ENCODE data around the gene TSPO2.

The TSPO2 gene

GRCh38 chr6:41075651-41076626 is 33.7 kb downstream of the TSPO2 start:
- DNase-seq (ENCODE audit: low spot score): no peak

- no peak for DNase-seq (ENCODE audit: low spot score)
These were observed 35.3 kb downstream of the TSPO2 start for GRCh38 chr6:41077536-41077935.

- no peak for DNase-seq (ENCODE audit: low spot score)
These were observed 35.8 kb downstream of the TSPO2 start for GRCh38 chr6:41078101-41078500.

- DNase-seq (ENCODE audit: low spot score): no peak
These were observed 36.8 kb downstream of the TSPO2 start for GRCh38 chr6:41079080-41079479.

- no peak for DNase-seq (ENCODE audit: low spot score)
These were observed 38.4 kb downstream of the TSPO2 start for GRCh38 chr6:41080621-41081020.

- no peak for DNase-seq (ENCODE audit: low spot score)
These were observed 40.8 kb downstream of the TSPO2 start for GRCh38 chr6:41083072-41083471.

GRCh38 chr6:41085182-41085581 is 42.9 kb downstream of the TSPO2 start:
- DNase-seq (ENCODE audit: low spot score): no peak

- DNase-seq (ENCODE audit: low spot score): no peak
These were observed 46.2 kb downstream of the TSPO2 start for GRCh38 chr6:41088451-41088850.

GRCh38 chr6:41090841-41091761 is 48.8 kb downstream of the TSPO2 start:
- no peak for DNase-seq (ENCODE audit: low spot score)

GRCh38 chr6:41092421-41093140 is 50.3 kb downstream of the TSPO2 start:
- peak; percentile 30 for DNase-seq (ENCODE audit: low spot score)

GRCh38 chr6:41093729-41094128 is 51.5 kb downstream of the TSPO2 start:
- no peak for DNase-seq (ENCODE audit: low spot score)

All from hepatic stellate cell (primary cell).